ENCODE data around the gene FADS6. TPM values are rescaled to one million over a fixed set of nuclear protein-coding genes. Genes with fewer than 3 reads are reported as not detected.

The FADS6 gene, protein sequence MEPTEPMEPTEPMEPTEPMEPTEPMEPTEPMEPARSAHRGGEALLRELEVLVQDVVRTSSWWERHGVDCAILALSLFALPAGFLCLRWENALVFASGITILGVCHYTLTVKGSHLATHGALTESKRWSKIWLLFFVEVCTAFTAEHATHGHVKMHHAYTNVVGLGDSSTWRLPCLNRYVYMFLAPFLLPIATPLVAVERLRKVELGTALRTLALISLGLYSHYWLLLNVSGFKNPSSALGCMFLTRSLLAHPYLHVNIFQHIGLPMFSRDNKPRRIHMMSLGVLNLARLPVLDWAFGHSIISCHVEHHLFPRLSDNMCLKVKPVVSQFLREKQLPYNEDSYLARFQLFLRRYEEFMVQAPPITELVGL
- not detected in 2 replicates for total RNA-seq (2014; rRNA removed; shearing (Covaris generic))

DNA sequence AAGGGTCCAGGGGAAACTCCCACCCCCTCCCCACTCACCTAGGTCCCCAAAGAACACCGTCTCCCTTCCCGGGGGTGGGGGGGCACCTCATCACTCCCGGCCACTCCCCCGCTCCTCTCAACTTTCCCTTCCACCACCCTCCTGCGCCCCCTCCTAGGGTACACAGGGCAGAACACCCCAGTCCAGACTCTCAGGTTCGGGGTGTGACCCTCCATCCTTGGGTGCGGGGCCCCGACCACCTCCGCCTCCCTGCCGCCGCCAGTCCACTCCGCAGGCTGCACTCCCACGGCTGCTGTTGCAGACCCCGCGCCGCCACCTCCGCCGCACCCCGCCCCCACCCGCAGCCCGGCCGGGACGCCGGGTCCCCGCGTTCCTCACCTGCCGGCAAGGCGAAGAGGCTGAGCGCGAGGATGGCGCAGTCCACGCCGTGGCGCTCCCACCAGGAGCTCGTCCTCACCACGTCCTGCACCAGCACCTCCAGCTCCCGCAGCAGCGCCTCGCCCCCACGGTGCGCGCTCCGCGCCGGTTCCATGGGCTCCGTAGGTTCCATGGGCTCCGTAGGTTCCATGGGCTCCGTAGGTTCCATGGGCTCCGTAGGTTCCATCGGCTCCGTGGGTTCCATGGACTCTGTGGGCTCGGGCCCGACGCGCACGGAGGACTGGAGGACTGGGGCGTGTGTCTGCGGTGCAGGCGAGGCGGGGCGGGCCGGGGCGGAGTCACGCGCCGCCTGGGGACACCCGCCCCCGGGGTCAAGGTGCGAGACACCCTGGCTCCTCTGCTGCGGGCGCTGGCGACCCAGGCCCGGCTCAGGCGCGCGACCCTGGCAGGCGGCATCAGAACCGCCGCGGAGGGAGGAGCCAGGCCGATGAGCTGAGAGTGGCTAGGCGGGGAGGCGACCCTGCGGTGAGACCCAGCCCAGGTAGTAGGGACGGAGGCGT lies at the start of gene FADS6:
Gene FADS6 (minus strand): TSS at position 660 of the 938 bp plus-strand sequence. CDS start 38 bp downstream, at position 622.
- no peak for DNase-seq (ENCODE audit: low spot score)

DNA sequence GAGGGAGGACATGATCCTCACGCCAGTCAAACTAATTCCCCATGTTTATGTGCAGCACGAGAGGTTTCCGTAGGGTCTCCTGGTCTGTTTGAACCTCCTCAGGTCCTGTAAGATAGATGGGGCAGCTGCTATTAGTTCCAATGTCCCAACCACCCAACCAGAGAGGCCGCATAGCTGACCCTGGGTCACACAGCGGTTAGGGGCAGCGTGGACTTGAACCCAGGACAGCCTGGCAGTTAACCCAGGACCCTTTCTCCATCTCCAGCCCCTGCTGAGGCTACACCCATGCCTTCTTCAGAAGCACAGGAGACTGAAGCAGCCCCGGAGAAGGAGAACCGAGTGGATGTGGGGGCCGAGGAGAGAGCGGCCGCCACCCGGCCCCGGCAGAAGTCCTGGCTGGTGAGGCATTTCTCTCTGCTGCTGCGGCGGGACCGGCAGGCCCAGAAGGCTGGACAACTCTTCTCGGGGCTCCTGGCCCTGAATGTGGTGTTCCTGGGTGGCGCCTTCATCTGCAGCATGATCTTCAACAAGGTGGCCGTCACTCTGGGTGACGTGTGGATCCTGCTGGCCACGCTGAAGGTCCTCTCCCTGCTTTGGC lies 47.8 kb upstream of the FADS6 start:
- DNase-seq (ENCODE audit: low spot score), result no peak

- no peak for DNase-seq (ENCODE audit: low spot score)
These were observed 46.1 kb upstream of the FADS6 start for GRCh38 chr17:74939534-74939933.

- DNase-seq (ENCODE audit: low spot score), result no peak
These were observed 44.9 kb upstream of the FADS6 start for GRCh38 chr17:74938194-74938950.

DNA sequence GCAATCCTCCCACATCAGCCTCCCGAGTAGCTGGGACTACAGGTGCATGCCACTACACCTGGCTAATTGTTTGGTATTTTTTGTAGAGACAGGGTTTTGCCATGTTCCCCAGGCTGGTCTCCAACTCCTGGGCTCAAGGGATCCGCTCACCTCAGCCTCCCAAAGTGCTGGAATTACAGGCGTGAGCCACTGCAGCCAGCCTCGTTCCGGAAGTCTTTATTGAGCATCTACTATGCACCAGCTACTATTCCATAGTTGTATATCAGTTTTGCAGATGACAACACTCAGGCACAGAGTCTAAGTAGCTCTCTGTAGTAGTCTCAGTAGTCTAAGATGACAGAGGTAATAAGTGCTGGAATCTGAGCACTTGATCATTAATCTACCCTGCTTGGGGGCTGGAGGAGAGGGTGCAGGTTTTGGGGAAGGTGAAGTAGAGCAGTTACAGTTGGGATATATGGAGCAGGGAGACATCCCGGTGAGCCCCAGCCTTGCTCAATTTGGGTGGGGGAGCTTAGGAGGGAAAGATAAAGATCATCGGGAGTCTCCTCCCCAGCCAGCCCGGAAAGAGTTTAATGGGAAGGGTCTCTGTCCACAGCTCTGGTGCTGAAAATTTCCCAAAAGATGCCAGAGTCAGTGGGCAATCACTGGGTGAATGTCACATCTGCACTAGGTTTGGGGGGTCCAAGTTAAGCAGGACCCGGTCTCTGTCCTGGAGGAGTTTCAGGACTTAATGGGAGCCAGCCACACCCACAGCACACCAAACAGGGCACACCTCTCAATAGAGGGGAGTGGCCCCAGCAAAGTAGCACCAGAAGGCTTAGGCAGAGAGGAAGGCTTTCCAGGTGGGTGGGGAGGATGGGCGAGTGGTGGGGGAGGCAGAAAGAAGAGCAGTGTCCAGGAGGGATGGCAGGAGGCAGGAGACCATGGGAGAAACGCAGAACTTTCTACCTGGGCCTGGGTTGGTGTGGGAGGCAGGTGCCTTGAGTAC lies 43.9 kb upstream of the FADS6 start:
- DNase-seq (ENCODE audit: low spot score), result no peak

DNA sequence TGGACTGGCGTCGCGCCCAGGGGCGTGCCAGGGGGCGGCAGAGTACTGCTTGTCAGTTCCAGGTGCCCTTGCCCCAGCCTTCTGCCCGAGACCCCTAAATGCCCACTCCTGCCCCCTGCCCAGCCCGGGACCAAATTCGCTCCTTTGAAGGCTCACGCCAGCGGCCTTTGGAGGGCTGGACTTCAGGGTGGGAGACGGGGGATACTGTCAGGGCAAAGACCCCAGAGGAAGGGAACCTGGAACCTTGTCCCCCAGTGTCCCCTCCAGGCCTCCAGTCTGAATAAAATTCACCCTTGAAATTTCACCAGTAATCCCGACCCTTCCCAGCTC lies 43.0 kb upstream of the FADS6 start:
- no peak for DNase-seq (ENCODE audit: low spot score)

- no peak for DNase-seq (ENCODE audit: low spot score)
These were observed 42.4 kb upstream of the FADS6 start, which contains the start of gene OTOP3 for GRCh38 chr17:74935585-74936469. TSS of gene OTOP3 (plus strand) at chr17:74935898. CDS start at chr17:74935922, 24 bp downstream.

- no peak for DNase-seq (ENCODE audit: low spot score)
These were observed 41.6 kb upstream of the FADS6 start for GRCh38 chr17:74935048-74935447.

- no peak for DNase-seq (ENCODE audit: low spot score)
These were observed 37.2 kb upstream of the FADS6 start for GRCh38 chr17:74930535-74931036.

DNA sequence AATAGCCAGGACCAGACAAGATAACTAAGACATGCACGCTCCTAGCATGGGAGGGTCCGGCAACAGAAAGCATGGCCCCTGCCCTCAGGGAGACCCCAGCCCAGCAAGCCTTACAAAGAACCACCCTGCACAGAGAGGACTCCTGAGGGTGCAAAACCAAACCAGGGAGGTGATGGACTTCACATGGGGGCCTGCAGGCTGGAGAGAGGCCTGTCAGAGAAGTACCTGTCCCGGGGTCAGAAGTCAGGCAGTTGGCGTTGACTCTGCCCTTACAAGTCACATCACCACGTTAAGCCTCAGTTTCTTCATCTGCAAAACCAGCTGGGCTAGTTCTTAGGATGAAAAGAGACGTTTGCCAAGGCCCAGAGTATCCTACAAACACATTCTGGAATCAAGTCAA lies 35.4 kb upstream of the FADS6 start:
- no peak for DNase-seq (ENCODE audit: low spot score)

DNA sequence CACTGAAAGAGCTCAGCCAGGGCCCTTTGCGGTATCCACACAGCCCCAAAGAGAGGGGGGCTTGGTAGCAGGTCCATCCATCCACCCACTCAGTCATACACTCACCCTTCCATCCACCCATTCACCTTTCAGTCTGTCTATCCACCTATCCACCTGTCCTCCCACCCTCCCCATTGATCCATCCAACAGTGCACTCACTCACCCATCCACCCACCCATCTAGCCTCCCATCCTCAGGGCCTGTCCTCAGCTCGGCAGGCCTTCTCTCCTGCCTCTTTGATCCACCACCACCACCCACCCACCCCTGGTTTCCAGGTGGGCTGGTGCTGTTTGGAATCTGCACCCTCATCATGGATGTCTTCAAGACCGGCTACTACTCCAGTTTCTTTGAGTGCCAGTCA lies 31.8 kb upstream of the FADS6 start:
- DNase-seq (ENCODE audit: low spot score), result no peak

GRCh38 chr17:74924250-74924948 lies 31.0 kb upstream of the FADS6 start, which contains the start of gene OTOP2:
TSS of gene OTOP2 (plus strand) at chr17:74924273. CDS start at chr17:74924633, 360 bp downstream.
- DNase-seq (ENCODE audit: low spot score), result no peak

GRCh38 chr17:74923538-74924249 lies 30.3 kb upstream of the FADS6 start:
- no peak for DNase-seq (ENCODE audit: low spot score)

GRCh38 chr17:74922694-74923537 lies 29.5 kb upstream of the FADS6 start, which contains the start of gene USH1G:
TSS of gene USH1G (minus strand) at chr17:74923255. CDS start at chr17:74923073, 182 bp downstream.
- no peak for DNase-seq (ENCODE audit: low spot score)

DNA sequence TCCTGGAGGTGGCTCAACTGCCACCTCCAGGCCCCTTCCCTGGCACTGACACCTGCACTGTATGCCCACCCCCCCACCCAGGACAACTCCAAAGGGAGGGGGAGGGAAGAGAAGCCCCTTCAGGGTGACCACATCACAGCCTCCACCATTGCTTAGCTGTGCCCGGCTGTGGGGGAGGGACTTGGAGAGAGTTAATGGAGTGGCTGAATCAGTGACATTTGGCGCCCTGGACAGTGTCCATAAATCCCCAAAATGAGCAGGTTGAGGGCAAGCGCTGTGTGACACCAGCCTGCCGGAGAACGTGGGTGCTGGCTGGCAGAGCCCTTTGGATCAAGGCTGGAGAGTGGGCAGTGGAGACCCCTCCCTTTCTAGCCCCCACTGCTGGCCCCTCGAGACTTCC lies 28.7 kb upstream of the FADS6 start:
- no peak for DNase-seq (ENCODE audit: low spot score)

GRCh38 chr17:74921769-74922168 lies 28.3 kb upstream of the FADS6 start:
- DNase-seq (ENCODE audit: low spot score), result no peak

All from H4 (cell line).